NCI-H2107 treated with DMSO at 0.1 percent for 48 hours (cell line): Measurements from ENCODE around the gene DLGAP1.

Source experiments
- DNase-seq: peaks from one replicate; lab custom pipeline; 2025; ENCODE audit not compliant: unreplicated experiment; lab: John Stamatoyannopoulos, UW

The DLGAP1 gene

DNA sequence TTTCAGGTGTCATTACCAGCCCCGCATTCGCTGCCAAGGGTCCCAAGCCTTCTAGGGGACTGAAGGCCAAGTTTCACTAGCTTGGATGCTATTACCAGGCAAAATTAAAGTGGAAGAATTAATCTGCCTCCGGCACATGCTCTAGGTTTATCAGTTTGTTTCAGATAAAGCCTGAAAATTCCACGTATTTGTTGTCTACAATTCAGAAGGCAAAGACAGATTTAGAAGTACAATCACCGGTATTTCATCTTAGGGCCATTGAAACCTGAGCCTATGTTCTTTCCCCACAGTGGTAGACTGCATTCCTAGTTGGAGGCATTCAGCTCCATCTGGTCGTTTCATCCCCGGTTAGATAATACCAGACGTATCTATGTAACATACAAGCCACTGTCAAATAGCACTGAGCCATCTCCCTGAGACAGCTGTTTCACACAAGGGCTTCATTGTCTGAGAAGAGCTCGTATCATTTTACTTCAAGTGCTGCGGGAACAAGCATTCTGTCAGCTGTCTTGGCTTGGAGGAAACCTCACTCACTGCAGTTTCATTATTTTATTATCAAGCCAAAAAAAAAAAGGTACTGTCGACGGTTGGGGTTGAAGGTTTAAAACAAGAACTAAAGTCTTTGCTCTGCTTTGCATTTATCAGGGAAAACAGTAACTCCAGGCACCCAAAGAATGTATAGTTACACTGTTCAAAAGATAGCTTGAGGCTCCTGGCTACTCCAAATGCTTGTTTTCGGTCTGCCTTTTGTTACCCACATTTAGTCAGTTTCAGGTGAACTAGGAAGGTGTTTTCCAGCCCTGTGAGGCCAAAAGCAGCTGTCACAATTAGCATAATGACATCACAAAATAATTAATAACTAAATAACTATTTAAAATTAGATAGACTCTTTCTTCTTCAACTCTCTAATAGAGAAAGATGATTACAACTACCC lies 928.4 kb downstream of the DLGAP1 start:
- peak; percentile 90 for DNase-seq

DNA sequence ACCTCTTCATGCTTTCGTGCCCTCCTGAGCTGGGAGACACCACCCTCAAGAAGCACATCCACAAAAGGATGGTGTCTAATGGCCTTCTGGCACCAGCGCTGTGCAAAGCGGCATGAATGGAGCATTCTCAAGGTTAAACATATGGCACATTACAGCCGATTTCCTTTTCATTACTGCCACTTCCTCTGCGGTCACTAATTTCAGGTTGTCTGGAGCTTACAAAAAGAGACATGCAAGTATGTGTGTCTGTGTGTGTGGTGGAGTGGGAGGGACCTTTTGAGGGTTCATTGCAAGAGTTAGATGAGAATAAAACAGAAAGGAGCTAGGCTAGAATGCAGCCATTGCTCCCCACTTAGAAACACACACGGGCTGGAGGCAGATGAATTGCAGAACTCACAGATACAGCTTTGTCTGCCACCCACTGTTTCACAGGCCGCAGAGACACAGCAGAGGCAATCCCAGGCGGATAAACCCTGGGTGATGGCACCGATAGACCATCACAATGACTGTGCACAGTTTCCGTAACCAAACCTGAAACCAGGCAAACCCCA lies 929.2 kb downstream of the DLGAP1 start:
- peak; percentile 57 for DNase-seq

DNA sequence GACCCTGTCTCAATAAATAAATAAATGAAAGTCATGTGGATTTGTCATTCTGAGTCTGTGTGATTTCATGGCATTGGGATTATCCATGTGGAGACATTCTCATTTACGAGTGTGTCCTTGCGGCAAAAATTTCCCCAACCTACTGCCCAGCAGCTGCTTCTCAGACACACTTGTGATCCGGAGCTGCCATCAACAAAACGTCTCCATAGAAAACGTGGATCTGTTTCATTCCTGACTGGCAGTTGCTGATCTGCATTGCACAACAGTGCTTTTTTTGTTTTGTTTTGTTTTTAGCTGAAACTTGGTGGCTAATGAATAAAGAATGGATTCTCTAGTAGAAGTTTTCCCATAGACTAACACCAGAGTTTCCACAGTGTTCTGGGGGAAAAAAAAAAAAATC lies 930.4 kb downstream of the DLGAP1 start:
- DNase-seq: no peak

DNA sequence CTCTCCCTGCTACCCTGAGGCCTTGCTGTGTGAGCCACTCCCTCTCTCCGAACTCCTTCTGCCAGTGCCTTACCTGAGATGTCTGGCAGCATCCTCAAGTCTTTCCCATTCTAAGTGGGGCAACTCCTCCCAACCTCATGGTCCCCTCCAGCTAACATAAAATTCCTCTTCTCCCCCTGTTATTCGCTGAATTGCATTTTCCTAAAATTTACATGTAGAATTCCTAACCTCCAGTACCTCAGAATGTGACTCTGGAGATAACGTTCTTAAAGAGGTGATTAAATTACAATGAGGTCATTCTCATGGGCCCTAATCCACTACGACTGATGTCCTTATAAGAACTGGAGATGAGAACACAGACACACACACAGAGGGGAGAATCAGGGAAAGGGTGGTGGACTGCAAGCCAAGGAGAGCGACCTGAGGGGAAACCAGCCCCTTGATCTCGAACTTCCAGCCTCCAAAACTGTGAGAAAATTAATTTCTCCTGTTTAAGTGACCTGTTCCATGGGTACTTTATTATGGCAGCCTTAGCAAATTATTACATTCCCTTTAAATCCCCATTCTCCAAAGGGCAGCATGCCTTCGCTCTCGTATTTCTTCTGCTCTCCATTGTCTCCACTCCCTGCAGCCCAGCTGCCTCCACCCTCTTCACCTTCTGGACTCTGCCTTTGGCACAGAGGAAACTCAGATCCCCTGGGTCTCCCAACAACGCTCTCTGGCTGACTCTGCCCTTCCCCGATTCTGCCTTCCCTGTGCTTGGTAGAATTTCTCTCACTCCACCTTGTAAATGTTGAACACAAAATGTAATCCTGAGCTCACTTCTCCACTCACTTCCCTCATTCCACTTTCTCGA lies 934.6 kb downstream of the DLGAP1 start:
- no peak for DNase-seq

DNA sequence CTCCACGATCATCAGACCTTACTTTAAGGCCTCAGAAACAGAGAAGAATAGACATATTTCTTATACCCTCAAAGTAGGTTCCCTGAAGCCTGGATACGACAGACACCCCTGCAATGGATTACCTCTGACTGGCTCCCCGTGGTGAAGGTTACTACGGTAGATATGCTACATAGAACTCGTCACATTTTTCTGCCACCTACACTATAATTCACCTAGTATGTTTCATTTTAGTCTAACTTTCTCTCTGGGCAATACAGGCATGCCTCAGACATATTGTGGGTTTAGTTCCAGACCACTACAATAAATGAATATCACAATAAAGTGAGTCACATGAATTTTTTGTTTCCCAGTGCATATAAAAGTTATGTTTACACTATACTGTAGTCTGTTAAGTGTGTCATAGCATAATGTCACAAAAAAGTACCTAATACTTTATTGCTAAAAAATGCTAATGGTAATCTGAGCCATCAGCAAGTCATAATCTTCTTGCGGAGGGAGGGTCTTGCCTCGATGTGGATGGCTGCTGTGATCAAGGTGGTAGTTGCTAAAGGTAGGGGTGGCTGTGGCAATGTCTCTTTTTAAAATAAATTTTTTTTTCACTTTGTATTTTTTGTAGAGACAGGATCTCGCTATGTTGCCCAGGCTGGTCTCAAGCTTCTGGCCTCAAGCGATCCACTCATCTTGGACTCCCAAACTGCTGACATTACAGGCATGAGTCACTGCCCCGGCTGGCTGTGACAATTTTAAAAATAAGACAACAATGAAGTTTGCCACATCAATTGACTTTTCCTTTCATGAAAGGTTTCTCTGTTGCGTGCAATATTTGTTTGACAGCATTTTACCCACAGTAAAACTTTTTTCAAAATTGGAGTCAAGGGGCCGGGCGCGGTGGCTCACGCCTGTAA lies 940.5 kb downstream of the DLGAP1 start:
- DNase-seq: no peak

DNA sequence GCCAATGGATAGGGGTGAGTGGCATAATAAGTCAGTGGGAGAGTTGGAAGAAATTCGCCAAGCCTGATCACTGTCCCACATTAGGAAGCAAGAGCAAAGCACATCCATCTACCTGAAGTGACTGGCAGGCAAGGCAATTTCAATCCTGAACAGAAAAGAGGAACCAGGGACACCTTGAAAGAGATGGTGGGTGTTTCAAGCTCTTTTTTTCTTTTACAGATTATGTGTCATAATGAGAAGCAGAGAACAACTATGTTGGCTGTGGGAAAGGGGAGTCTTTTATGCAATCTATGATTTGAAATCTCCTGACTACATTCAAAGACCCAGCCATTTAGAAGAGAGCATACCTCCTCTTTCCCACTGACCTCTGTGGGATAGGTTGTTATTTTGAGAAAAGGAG lies 941.6 kb downstream of the DLGAP1 start:
- DNase-seq: no peak

DNA sequence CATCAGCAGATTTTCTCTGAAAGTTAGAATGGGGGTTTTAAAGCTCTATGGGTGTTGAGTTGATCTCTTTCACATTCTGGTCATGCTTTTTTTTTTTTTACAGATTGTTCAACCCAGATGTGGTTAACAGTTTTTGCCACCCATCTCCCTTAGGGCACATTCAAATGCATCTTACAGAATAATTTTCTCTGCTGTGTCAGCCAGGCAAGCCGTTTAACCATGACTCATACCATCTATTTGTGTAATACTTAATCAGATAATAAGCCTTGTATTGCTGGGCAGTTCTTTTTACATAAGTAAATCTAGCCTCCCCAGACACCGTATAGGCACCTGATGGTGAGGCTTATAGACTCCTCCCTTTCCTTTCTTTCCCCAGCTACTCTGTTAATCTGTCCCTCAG lies 943.1 kb downstream of the DLGAP1 start:
- DNase-seq: no peak

DNA sequence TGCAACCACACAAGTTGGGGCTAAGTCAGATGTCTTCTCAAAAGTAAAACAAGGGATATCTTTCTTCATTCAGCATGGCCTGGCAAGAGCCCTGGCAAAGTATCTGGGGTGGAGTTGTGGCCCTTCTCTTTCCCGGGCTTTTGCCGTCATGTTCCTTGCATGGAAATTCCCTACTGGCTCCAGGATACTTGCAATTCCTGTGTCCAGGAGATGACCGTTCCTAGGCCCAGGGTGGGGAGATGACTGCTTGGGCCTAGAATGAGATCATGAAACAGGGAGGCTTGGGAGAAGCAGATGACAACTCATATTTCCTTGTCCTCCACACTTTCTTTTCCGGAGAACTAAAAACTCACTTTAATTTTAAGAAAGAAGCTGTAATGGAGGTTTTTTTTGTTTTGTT lies 944.2 kb downstream of the DLGAP1 start:
- DNase-seq: no peak

DNA sequence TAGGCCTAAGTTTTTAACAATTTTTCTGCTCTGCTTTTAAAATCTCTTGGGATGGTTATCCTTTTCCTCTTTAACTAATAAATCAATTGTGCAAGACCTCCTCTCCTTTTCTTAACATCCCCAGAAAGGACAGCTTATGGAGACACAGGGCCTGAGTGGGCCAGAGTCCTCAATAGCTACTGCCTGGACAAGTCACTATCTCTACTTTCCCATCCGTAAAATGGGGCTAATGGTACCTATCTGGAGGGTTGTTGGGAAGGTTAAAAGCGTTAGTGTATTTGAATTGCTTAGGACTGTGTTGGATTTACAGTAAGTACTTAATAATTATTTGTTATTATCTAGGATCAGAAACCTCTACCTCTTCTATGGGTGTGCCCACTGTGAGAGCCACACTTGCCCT lies 945.1 kb downstream of the DLGAP1 start:
- DNase-seq: no peak

DNA sequence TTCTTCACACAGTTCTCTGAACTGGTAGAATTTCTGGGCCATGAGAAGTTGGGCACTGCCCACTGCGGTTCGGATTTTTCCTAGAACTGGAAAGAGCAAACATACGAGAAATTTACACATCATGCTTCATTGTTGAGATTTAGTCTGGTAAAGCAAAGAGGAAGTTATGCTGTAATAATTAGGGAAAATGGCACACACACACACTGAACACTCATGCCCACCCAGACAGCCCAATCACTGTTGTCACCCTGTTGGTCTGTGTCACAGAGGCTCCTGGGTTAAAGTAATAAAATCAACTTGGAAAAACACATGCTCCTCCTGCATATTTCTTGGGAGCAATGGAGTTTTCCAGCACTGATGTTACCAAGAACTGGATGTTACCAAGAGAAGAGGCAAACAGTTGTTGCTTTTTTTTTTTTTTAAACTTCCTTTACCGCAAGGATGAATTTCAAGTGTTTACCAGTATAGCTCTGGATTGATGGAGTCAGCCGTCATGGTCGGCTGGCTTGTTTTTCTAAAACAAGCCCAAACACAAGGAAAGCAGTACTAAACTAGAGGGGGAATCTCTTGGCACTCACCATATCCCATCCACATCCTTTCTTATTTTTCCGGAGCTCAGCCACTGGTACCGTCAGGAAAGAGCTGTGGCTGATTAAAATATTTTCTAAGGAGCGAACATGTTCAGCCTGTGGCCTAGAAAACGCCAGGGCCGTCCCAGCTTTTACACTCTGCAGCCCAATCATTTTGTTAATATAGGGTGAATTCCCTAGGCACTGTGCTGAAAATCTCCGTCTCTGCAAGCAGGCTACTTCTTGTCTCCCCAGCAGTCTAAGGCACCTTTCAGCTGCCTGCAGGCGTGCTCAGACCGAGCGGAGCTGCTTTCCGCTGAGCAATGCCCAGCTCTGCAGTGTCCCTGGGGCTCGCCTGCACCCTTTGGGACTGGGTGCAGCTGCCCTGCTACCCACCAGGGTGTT lies 946.2 kb downstream of the DLGAP1 start:
- peak; percentile 78 for DNase-seq

DNA sequence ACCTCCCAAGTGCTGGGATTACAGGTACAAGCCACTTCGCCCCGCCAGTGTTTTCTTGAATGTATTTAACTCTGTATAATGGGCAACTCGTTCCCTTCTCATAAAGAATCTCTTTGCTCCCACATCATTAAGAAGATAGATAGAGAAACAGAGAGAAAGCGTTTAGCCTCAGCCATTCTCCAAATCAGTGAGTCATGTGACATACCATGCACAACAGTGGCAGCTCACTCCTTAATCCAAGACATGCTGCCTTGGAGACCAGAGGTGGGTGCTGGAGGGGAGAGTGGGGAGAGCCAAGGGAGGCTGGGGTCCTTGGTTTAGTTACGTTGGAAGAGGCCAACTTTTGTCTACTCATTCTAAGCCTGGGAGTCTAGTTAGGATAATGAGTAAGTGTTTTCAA lies 950.5 kb downstream of the DLGAP1 start:
- DNase-seq: no peak

DNA sequence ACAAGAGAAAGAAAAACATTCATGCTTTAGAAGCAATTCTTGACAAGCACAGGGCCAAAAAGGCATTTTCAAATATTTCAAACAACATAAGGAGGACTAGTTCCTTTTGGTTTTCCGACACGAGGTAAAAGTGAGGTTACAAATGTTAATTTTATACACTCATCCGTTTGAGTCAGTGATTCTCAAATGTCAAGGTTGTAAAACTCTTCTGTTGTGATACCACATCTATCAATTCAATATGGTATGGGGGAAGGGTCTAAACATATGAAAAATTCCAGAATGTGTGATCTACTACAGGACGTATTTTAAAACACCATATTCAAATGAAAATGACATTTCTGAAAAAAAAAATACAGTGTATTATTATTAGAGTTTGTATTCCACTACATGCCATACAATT lies 952.5 kb downstream of the DLGAP1 start:
- no peak for DNase-seq

DNA sequence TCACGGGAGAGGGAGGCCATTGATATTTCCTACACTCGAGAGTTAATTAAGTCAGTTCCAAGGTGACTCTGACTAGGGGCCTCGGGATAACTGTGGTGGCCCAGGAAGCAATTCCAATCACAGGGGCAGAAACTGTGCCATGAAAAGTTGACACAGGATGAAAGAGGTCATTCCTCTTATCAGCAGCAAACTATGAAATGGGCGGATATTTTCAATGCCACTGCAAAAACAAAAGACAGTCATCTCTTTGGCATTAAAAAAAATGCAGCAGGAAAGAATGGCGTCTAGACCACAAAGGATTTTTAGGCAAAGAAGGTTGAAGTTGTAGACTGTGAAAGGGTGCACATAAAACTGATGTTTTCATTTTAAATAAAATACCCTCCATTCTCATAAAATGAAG lies 955.1 kb downstream of the DLGAP1 start:
- no peak for DNase-seq

DNA sequence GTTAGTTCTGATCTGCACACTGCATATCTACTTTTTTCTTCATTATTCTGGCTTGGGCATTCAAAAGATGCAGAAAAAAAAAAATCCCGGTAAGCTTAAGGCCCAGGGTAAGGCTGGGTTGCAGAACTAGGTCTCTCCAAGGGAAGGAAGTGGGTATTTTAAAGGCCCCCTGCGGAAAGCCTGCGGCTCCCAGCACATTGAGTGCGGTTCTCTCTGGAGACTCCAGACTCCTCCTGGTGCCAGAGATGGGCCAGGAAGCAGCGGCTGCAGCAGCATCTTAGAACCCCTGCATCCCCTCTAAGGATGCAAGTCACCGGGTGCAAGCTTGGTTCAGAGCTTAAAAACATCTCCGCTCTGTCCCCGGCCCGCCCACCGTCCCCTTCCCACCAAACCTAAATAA lies 955.6 kb downstream of the DLGAP1 start:
- DNase-seq: no peak

DNA sequence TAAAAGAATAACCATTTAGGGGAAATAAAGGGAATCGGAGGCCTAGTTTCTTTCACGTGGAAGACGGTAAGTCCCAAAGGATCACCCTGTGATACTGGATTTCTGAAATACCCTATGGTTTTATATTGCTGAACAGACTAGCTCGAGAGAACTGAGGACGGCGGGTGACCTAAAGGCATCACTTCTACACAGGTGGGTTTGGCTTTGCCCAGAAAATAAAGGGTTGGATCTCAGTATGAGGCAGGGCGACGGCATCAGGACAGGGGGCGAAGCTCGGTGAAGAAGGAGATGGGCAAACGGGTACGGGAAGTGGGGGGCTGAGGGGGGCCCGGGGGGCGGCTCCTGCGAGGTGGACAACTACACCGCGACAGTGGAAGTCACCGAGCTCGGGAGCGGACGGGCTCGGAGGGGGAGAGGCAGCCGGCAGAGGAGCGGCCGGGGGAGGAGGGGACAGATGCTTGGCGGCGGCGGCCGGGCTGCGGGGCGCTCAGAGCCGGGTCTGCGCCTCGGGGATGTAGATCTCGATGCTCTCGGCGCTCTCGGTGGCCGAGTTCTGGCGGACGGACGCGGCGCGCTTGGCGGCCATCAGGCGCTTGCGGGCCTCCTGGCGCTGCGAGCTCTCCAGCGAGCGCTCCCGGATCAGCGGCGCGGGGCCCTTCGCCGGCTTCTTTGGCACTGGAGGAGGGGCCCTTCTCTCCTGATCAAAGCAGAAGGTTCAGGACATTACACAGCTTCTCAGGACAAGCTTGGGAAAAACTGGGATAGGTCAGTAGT lies 956.2 kb downstream of the DLGAP1 start:
- no peak for DNase-seq

DNA sequence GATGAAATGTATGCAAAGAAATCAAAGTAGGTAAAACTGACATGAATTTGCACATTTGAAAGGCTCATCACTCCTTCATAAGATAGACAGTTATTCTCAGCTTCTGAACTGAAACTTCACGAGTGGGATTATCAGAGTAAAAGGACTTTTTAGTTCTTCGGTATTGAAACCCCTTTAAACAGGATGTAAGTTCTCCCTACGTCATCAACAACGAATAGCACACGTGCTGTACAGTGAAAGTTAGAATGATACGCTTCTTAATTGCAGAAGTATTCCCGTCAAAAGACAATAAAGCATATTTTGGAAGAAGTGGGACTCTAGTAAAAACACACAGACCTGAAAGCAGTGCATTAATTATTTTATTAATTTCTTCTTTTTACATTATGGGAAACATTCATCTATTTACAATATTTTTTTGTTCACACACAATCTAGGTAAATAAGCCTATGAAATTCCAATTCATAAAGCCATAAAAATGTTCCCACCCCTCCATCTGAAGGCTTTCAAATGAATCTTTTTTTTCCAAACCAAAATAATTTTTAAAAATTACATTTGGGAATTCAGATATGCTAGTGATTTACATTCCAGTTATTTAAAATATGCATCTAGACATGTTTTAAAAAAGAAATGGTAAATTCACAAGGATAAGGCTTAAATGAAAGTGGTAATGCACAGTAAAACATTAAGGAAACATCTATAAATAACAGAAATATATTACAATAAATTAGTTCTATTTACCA lies 959.2 kb downstream of the DLGAP1 start:
- no peak for DNase-seq

DNA sequence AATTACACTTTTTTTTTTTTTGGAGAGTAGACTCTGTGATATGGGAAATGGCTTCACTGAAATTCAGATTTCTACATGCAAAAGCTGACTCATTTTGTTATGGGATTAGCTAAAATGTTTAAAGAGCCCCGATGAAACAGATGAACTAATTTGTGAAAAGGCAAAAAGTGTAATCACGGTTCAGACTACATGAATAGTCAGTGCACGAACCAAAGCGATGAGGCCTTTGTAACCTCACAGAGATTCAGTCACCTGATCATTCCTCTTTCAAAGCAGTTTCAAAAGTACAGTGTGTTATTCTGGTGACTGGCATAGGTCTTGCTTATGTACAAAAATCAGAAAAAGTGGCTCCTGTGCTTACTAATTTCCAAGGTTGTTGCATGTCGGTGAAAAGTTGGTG lies 960.5 kb downstream of the DLGAP1 start:
- no peak for DNase-seq

DNA sequence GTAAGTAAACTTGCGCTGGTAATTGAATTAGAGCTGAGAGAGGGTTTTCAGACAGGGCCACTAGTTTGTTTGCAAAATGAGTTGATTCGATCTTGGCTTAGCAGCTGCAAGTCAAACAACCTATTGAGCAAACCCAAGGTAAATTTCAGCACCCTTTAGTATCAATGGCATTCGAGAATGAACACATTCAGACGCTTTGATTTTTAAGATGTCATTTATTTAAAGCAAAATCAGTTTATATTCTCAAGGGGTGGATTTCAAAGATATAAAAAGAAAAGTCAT lies 960.9 kb downstream of the DLGAP1 start:
- DNase-seq: no peak
